ENCODE measurements around the gene ZFYVE28. TPM values are rescaled to one million over a fixed set of nuclear protein-coding genes. Genes with fewer than 3 reads are reported as not detected.

ZFYVE28 gene
- total and polyA plus RNA-seq, 2 of the 8 experiments (the other 6 are each of a cell fraction or from before 2014, with no cell fraction given), result 1.7 to 4.9 TPM

- H3K36me3 ChIP-seq (ENCODE audit: control insufficient read depth in 2 of 4, insufficient read depth in 4 of 4, low read length in 3 of 4), result no peaks in the 10 kb centered on the region
- H3K18ac ChIP-seq (ENCODE audit: extremely low read depth, low read length), result no peak overlapping the region
- no peak overlapping the region for H4K8ac ChIP-seq (ENCODE audit: extremely low read depth, insufficient read depth, low read length)
- no peak overlapping the region for H3K4me3 ChIP-seq (ENCODE audit: extremely low read depth in 1 of 4, insufficient read depth in 2 of 4, low read depth in 3 of 4, low read length in 4 of 4)
- H4K5ac ChIP-seq (ENCODE audit: insufficient read length, low read depth, low read length), result no peak overlapping the region
- no peak for FAIRE-seq
- no peaks in the 10 kb centered on the region for H3K23me2 ChIP-seq (ENCODE audit: low read depth, low read length)
- H2AK5ac ChIP-seq (ENCODE audit: low read depth, low read length), result no peak overlapping the region
- 0 out of 4 replicates have a peak, but pooled peaks cover 0 to under 1% of the 10 kb centered on the region in 2 experiments for H3K9me3 ChIP-seq (ENCODE audit: insufficient read depth in 2 of 2, low read depth in 1 of 2, low read length in 1 of 2)
- no peak overlapping the region for H3K23ac ChIP-seq (ENCODE audit: insufficient read length)
- H3K79me2 ChIP-seq (ENCODE audit: control insufficient read depth in 1 of 2, insufficient read depth in 2 of 2, low read length in 2 of 2), result no peaks in the 10 kb centered on the region
- H3K27me3 ChIP-seq (replicated peaks in 1 of 4; ENCODE audit: control insufficient read depth in 3 of 4, extremely low read depth in 1 of 4, insufficient read depth in 3 of 4, low read length in 3 of 4), result no peaks in the 10 kb centered on the region
- H3K27ac ChIP-seq (ENCODE audit: low read depth, low read length), result no peak overlapping the region
- H3K14ac ChIP-seq (ENCODE audit: insufficient read length), result no peak overlapping the region
- H2BK20ac ChIP-seq (ENCODE audit: low read length), result no peak overlapping the region
- no peak overlapping the region for H2BK120ac ChIP-seq (replicated peaks; ENCODE audit: low read depth, low read length)
- DNase-seq (ENCODE audit: low read depth in 1 of 2, low spot score in 2 of 2), result no peak
- no peak overlapping the region for H2BK5ac ChIP-seq (ENCODE audit: low read depth, low read length)
- no peak overlapping the region for H2BK15ac ChIP-seq (ENCODE audit: low read length)
- no peak overlapping the region for H4K91ac ChIP-seq (replicated peaks; ENCODE audit: insufficient read length, low read length)
- H3K4ac ChIP-seq (replicated peaks; ENCODE audit: insufficient read length, low read depth, low read length), result no peak overlapping the region
- WGBS, 2 experiments (ENCODE audit: extremely low coverage in 1 of 2, insufficient coverage in 1 of 2, insufficient read length in 1 of 2, insufficient replicate concordance in 2 of 2, low coverage in 1 of 2, low lambda C conversion rate in 2 of 2, missing lambda C conversion rate in 1 of 2), result 61% methylated on average over 3 of the region's 3 CpGs; no CpG with 5 or more reads in 1 of the 2 experiments
- no peak overlapping the region for H3K4me2 ChIP-seq (ENCODE audit: insufficient read depth in 1 of 2, low read depth in 2 of 2, low read length in 2 of 2)
- no peaks in the 10 kb centered on the region for H3K4me1 ChIP-seq (replicated peaks in 1 of 4; ENCODE audit: control insufficient read depth in 3 of 4, insufficient read depth in 4 of 4, low read length in 3 of 4)
- H4K20me1 ChIP-seq (replicated peaks in 1 of 2; ENCODE audit: control insufficient read depth in 1 of 2, insufficient read depth in 2 of 2, low read length in 2 of 2), result no peaks in the 10 kb centered on the region
- H3K56ac ChIP-seq (replicated peaks; ENCODE audit: insufficient read length, low read depth, low read length), result no peak overlapping the region
- no peak overlapping the region for H2AFZ ChIP-seq (ENCODE audit: low read length)
- ChIA-PET POLR2A (ENCODE audit: partially characterized antibody) (no interaction called here), CTCF (ENCODE audit: partially characterized antibody) (interaction anchor here (1.5 kb wide), 1 partner anchor 10 kb away, joined by 3 read pairs; no protein-coding TSS in a partner anchor)
- H2BK12ac ChIP-seq (ENCODE audit: low read depth, low read length), result no peak overlapping the region
- no peaks in the 10 kb centered on the region for H3K79me1 ChIP-seq (ENCODE audit: low read depth, low read length)
- no peak overlapping the region for H3K9ac ChIP-seq (replicated peaks in 1 of 4; ENCODE audit: extremely low read depth in 1 of 4, low read depth in 3 of 4, low read length in 3 of 4)
- TF ChIP-seq CEBPB (IDR thresholded peaks at IDR 0.05; ENCODE audit: low read depth, low read length) (no peak), EZH2 (IDR thresholded peaks at IDR 0.05; ENCODE audit: low read depth, low read length, severe bottlenecking) (no peak), RBBP5 (IDR thresholded peaks at IDR 0.05; ENCODE audit: borderline replicate concordance, low read depth, low read length) (no peak), SP1 (IDR thresholded peaks at IDR 0.05; ENCODE audit: low read depth, low read length) (no peak), CTCF (IDR thresholded peaks at IDR 0.05; ENCODE audit: control extremely low read depth in 1 of 3, insufficient read depth in 1 of 3, low read depth in 1 of 3, low read length in 3 of 3) (no peak), GTF2F1 (IDR thresholded peaks at IDR 0.05; ENCODE audit: borderline replicate concordance, low read depth, low read length) (no peak), ASH2L (IDR thresholded peaks at IDR 0.05; ENCODE audit: low read length) (no peak), SUZ12 (IDR thresholded peaks at IDR 0.05; ENCODE audit: low read length) (no peak)
These were observed 39.5 kb downstream of the ZFYVE28 start for GRCh38 chr4:2378898-2379297.

All from H1 (cell line).